ENCODE measurements around the gene GYPC. TPM values are rescaled to one million over a fixed set of nuclear protein-coding genes. Genes with fewer than 3 reads are reported as not detected.

Gene GYPC
- total RNA-seq, 3 donors from 2014 or later, result 61.6 to 181 (median 127) TPM

DNA sequence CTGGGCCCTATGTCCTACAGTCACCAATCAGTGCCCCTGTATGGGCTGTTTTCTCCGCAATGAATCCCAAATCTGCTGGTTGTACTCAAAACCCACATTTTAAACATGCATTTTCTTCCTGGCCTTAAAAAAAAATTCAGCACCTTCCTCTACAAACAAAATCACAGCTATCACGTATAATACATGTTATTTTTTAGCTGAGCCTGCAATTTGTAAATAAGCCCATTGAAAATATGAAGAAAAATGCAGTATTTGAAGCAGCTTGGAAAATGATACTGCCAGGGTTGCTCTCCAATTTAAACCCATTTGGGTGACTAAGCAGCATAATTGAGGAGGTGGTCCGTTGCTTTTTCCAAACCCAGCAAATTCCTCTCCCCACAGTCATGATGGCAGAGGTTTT is 33.0 kb upstream of the GYPC start:
- Histone ChIP-seq H3K27me3 (no peaks in the 10 kb centered on the region), H3K4me1 (no peaks in the 10 kb centered on the region), H3K36me3 (no peaks in the 10 kb centered on the region), H3K27ac (no peak overlapping the region), H3K9me3 (peaks cover 0 to 22% of the 10 kb centered on the region in 2 donors), H3K4me3 (no peak overlapping the region)
- TF ChIP-seq, protein P1, sequence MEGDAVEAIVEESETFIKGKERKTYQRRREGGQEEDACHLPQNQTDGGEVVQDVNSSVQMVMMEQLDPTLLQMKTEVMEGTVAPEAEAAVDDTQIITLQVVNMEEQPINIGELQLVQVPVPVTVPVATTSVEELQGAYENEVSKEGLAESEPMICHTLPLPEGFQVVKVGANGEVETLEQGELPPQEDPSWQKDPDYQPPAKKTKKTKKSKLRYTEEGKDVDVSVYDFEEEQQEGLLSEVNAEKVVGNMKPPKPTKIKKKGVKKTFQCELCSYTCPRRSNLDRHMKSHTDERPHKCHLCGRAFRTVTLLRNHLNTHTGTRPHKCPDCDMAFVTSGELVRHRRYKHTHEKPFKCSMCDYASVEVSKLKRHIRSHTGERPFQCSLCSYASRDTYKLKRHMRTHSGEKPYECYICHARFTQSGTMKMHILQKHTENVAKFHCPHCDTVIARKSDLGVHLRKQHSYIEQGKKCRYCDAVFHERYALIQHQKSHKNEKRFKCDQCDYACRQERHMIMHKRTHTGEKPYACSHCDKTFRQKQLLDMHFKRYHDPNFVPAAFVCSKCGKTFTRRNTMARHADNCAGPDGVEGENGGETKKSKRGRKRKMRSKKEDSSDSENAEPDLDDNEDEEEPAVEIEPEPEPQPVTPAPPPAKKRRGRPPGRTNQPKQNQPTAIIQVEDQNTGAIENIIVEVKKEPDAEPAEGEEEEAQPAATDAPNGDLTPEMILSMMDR (IDR thresholded peaks at IDR 0.05), result no peak
- TF ChIP-seq POLR2A (IDR thresholded peaks at IDR 0.05) (no peak), POLR2AphosphoS5 (IDR thresholded peaks at IDR 0.05) (no peak)
- intact Hi-C loops (cut with DNase I; ENCODE audit: low total_unique reads), result no loop called here
- no peak for DNase-seq (ENCODE audit: low spot score in 2 of 2)

DNA sequence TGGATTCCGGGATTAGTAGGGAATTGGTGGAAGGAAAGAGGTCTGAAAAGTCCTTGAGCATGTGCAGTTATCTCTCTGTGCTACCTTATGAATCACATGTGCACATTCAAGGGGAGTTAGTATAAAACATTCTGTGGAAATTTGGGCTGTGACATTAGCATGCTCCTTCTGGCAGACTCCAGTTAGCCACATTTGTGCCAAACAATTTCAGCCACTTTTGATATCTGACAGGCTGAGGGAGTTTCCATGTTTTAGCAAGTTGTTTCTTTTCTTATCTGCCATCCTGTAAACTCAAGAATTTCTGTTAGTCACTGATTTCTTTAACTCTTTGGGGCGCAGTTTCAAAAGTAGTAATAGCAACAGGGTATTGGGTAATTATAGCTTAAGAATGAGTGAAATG is 28.3 kb upstream of the GYPC start:
- H3K27ac ChIP-seq, result no peak overlapping the region
- no peak for TF ChIP-seq POLR2A (IDR thresholded peaks at IDR 0.05)
- TF ChIP-seq POLR2AphosphoS5 (IDR thresholded peaks at IDR 0.05), result no peak
- TF ChIP-seq, protein P1 (IDR thresholded peaks at IDR 0.05), result no peak
- DNase-seq (ENCODE audit: low spot score in 2 of 2), result no peak
- no peaks in the 10 kb centered on the region for H3K9me3 ChIP-seq
- no peak overlapping the region for H3K4me3 ChIP-seq
- H3K36me3 ChIP-seq, result no peaks in the 10 kb centered on the region
- intact Hi-C loops (cut with DNase I; ENCODE audit: low total_unique reads), result no loop called here
- no peaks in the 10 kb centered on the region for H3K27me3 ChIP-seq
- H3K4me1 ChIP-seq, result no peaks in the 10 kb centered on the region

DNA sequence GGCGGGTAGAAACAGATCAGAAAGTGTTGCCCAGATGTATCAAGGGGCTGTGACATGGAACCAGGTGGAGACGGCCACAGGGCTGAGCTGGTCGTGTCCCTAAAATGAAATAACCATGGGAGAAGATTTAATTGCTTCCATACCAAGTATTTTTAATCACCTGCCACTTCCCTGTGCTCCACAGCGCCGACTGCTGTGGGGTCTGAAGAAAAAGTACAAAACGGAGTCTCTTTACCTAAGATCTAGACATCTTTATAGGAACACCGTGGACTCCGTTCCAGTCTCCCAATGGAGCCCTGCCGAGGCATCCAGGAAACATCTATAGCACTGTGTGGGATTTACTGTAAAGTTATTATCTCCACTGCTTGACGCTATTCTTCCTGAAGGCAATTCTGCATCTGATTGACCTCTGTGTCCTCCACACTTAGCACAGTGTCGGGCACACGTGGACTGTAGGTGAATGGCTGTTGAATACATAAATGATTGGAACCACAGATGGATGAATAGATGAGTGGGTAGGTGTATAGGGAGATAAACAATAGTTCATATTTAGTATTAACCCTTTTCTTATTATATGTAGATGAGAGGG is 21.6 kb upstream of the GYPC start:
- Histone ChIP-seq H3K4me3 (no peak overlapping the region), H3K4me1 (no peaks in the 10 kb centered on the region), H3K27ac (no peak overlapping the region), H3K36me3 (no peaks in the 10 kb centered on the region), H3K9me3 (no peaks in the 10 kb centered on the region), H3K27me3 (no peaks in the 10 kb centered on the region)
- TF ChIP-seq, protein P1 (IDR thresholded peaks at IDR 0.05), result no peak
- no peak for TF ChIP-seq POLR2AphosphoS5 (IDR thresholded peaks at IDR 0.05)
- TF ChIP-seq POLR2A (IDR thresholded peaks at IDR 0.05), result no peak
- intact Hi-C loops (cut with DNase I; ENCODE audit: low total_unique reads), result no loop called here
- no peak for DNase-seq (ENCODE audit: low spot score in 2 of 2)

DNA sequence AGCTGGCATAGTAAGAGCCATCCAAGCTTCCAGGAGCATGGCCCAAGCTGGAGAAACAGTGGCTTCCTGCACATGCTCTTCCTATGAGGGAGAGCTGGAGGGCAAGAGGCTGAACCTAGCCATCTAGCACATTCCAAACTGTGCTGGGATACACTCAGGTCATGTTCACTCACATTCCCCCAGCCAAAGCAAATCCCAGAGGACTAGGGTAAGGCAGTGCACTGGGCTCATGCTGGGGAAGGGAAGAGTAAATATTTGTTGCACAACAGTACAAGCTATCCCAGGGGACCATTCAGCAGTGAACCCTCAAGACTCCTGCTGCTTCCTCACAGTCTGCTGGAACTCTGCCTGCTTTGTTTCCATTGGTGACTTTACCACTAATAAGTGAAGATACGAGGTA is 20.7 kb upstream of the GYPC start:
- TF ChIP-seq POLR2AphosphoS5 (IDR thresholded peaks at IDR 0.05) (no peak), POLR2A (IDR thresholded peaks at IDR 0.05) (no peak)
- TF ChIP-seq, protein P1 (IDR thresholded peaks at IDR 0.05), result no peak
- Histone ChIP-seq H3K4me3 (no peak overlapping the region), H3K27ac (no peak overlapping the region), H3K9me3 (no peaks in the 10 kb centered on the region), H3K27me3 (no peaks in the 10 kb centered on the region), H3K36me3 (no peaks in the 10 kb centered on the region), H3K4me1 (no peaks in the 10 kb centered on the region)
- DNase-seq (ENCODE audit: low spot score in 2 of 2), result no peak
- intact Hi-C loops (cut with DNase I; ENCODE audit: low total_unique reads), result no loop called here

DNA sequence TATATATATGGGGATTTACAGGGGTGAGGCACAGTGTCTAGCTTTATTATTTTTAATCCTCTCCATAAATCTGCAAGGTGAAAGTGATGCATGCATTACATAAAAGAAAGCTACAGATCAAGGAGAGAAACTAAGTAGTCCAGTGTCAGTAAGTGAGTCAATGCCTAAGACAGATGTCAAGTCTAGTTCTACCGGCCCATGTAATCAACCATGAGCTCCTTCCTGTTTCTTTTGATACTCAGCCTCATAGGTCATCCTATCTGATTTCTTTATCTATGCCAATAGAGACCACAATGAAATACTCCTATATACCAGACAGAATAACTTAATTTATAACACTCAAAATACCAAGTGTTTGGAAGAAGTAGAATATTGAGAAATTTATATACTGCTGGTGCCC is 20.2 kb upstream of the GYPC start:
- H3K4me1 ChIP-seq, result no peaks in the 10 kb centered on the region
- no peak for DNase-seq (ENCODE audit: low spot score in 2 of 2)
- intact Hi-C loops (cut with DNase I; ENCODE audit: low total_unique reads), result no loop called here
- TF ChIP-seq POLR2A (IDR thresholded peaks at IDR 0.05) (no peak), POLR2AphosphoS5 (IDR thresholded peaks at IDR 0.05) (no peak)
- TF ChIP-seq, protein P1 (IDR thresholded peaks at IDR 0.05), result no peak
- no peak overlapping the region for H3K27ac ChIP-seq
- H3K4me3 ChIP-seq, result no peak overlapping the region
- H3K36me3 ChIP-seq, result no peaks in the 10 kb centered on the region
- H3K9me3 ChIP-seq, result no peaks in the 10 kb centered on the region
- H3K27me3 ChIP-seq, result no peaks in the 10 kb centered on the region
